NCI-H82 treated with DMSO at 0.1 percent for 48 hours (cell line): Measurements from ENCODE around the gene TMEM106C.
"Not testable (repeated sequence)": the region's sequence is repeated elsewhere in the genome, so short reads cannot be mapped to it uniquely, and the experiment has no call there.

ENCODE experiments used
- DNase-seq: peaks from one replicate; lab custom pipeline; 2025; ENCODE audit not compliant: unreplicated experiment; lab: John Stamatoyannopoulos, UW

TMEM106C gene

GRCh38 chr12:47949441-47950341 is 13.7 kb upstream of the TMEM106C start:
- DNase-seq = peak; percentile 62

- no peak for DNase-seq
Observed at GRCh38 chr12:47950856-47951468, 12.4 kb upstream of the TMEM106C start.

GRCh38 chr12:47954058-47954457 is 9.3 kb upstream of the TMEM106C start:
- no peak for DNase-seq

- no peak for DNase-seq
Observed at GRCh38 chr12:47954467-47955045, 8.8 kb upstream of the TMEM106C start.

- DNase-seq = no peak
Observed at GRCh38 chr12:47955059-47955458, 8.3 kb upstream of the TMEM106C start.

- not testable (repeated sequence) for DNase-seq
Observed at GRCh38 chr12:47957671-47958070, 5.7 kb upstream of the TMEM106C start.

- DNase-seq = no peak
Observed at GRCh38 chr12:47962198-47962597, 1.2 kb upstream of the TMEM106C start.

GRCh38 chr12:47964106-47964728 is 821 bp downstream of the TMEM106C start:
- DNase-seq = no peak

- no peak for DNase-seq
Observed at GRCh38 chr12:47965581-47965980, 2.2 kb downstream of the TMEM106C start.

- DNase-seq = no peak
Observed at GRCh38 chr12:47967461-47968321, 4.3 kb downstream of the TMEM106C start.

- no peak for DNase-seq
Observed at GRCh38 chr12:47969845-47970244, 6.4 kb downstream of the TMEM106C start.

- DNase-seq = no peak
Observed at GRCh38 chr12:47970843-47971242, 7.4 kb downstream of the TMEM106C start.

- no peak for DNase-seq
Observed at GRCh38 chr12:47972895-47973294, 9.5 kb downstream of the TMEM106C start.

GRCh38 chr12:47973870-47974269 is 10.5 kb downstream of the TMEM106C start:
- DNase-seq = no peak

GRCh38 chr12:47975036-47975620 is 11.7 kb downstream of the TMEM106C start:
- no peak for DNase-seq

GRCh38 chr12:47975816-47976215 is 12.4 kb downstream of the TMEM106C start:
- no peak for DNase-seq

- DNase-seq = no peak
Observed at GRCh38 chr12:47977046-47977771, 13.8 kb downstream of the TMEM106C start.

- no peak for DNase-seq
Observed at GRCh38 chr12:47977772-47978597, 14.6 kb downstream of the TMEM106C start.

GRCh38 chr12:47978598-47978873 is 15.1 kb downstream of the TMEM106C start:
- DNase-seq = no peak
